Peyer's patch (tissue), 4 donors: ENCODE measurements around the gene TECPR2. TPM values are rescaled to one million over a fixed set of nuclear protein-coding genes. Genes with fewer than 3 reads are reported as not detected.
"Not testable (repeated sequence)": the region's sequence is repeated elsewhere in the genome, so short reads cannot be mapped to it uniquely, and the experiment has no call there.

Experiments
- DNase-seq, 3 donors: peaks; one replicate each; pipeline ENCODE4 v3.0.0-alpha.2; 2017 to 2019
- H3K27ac ChIP-seq, 4 donors: fragments of 200-600 bp; sonication (generic); one replicate each; pipeline ENCODE4 v1.5.1; 2016 to 2019
- H3K27me3 ChIP-seq, 2 donors: fragments of 200-600 bp; sonication (generic); one replicate each; pipeline ENCODE4 v1.5.1; 2019
- H3K36me3 ChIP-seq, 3 donors: fragments of 200-600 bp; sonication (generic); one replicate each; pipeline ENCODE4 v1.5.1; 2016 to 2019
- H3K4me1 ChIP-seq, 4 donors: fragments of 200-600 bp; sonication (generic); one replicate each; pipeline ENCODE4 v1.5.1; 2016 to 2019
- H3K4me3 ChIP-seq, 4 donors: fragments of 200-600 bp; sonication (generic); 1 replicate in 3 of 4; 2 replicates in 1 of 4; pipeline ENCODE4 v1.5.1; 2016 to 2019; ENCODE audit warnings: mild to moderate bottlenecking in 1 of 4
- H3K9me3 ChIP-seq, 4 donors: fragments of 200-600 bp; sonication (generic); one replicate each; pipeline ENCODE4 v1.5.1; 2016 to 2019; ENCODE audit warnings: mild to moderate bottlenecking in 1 of 4
- CTCF ChIP-seq, 6 experiments: fragments of 450-650 bp in 4 of 6; fragments of 200-600 bp in 2 of 6; sonication (generic) in 1 of 6; IDR thresholded peaks; one replicate each; pipeline ENCODE4 v1.5.1; 2017 to 2019; ENCODE audit warnings: antibody characterized with exemption in 6 of 6, mild to moderate bottlenecking in 3 of 6, moderate library complexity in 1 of 6
- POLR2A ChIP-seq, 2 donors: fragments of 450-650 bp; IDR thresholded peaks; one replicate each; pipeline ENCODE4 v1.5.1; 2017; ENCODE audit warnings: antibody characterized with exemption in 2 of 2, mild to moderate bottlenecking in 2 of 2, moderate library complexity in 2 of 2
- total RNA-seq, 4 donors: library from RNA; depleted of rRNA; stranded (reverse); fragments of >200 nt; gene quantifications; one replicate each; pipeline ENCODE4 v1.1.0, GENCODE V29; 2016

The TECPR2 gene
- total RNA-seq, 4 donors from 2014 or later, result 21.5 to 45.3 (median 22.4) TPM

- TF ChIP-seq CTCF (IDR thresholded peaks at IDR 0.05), result no peak
- TF ChIP-seq POLR2A (IDR thresholded peaks at IDR 0.05), result no peak
- peaks cover 0 to 94% (median 0%) of the 10 kb centered on the region in 3 donors for H3K36me3 ChIP-seq
- H3K4me3 ChIP-seq, result no peak overlapping the region
- no peak for DNase-seq
- H3K27me3 ChIP-seq, result no peaks in the 10 kb centered on the region
- no peaks in the 10 kb centered on the region for H3K9me3 ChIP-seq
- no peaks in the 10 kb centered on the region for H3K4me1 ChIP-seq
- no peak overlapping the region for H3K27ac ChIP-seq
Observed at GRCh38 chr14:102346645-102347044, 16.1 kb upstream of the TECPR2 start.

GRCh38 chr14:102348376-102348775 is 14.4 kb upstream of the TECPR2 start:
- TF ChIP-seq POLR2A (IDR thresholded peaks at IDR 0.05) (no peak), CTCF (IDR thresholded peaks at IDR 0.05) (no peak)
- Histone ChIP-seq H3K27ac (no peak overlapping the region), H3K4me3 (no peak overlapping the region), H3K27me3 (no peaks in the 10 kb centered on the region), H3K4me1 (no peaks in the 10 kb centered on the region), H3K9me3 (no peaks in the 10 kb centered on the region), H3K36me3 (peaks cover 0 to 95% (median 0%) of the 10 kb centered on the region in 3 donors)
- no peak for DNase-seq

DNA sequence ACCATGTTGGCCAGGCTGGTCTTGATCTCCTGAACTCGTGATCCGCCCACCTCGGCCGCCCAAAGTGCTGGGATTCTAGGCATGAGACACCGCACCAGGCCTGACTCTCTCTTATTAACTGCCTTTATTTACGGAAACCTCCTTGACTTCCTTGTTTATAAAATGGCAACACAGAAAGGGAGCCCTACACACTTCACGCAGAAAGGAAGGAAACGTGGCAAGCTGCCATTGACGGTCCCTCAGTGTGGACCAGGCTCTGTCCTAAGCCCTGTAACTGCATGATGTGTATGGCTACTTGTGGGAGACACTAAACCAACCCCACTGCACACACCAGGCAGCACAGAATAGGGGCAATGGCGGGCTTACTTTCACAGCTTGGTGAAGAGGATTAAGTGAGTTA is 11.7 kb upstream of the TECPR2 start:
- no peak overlapping the region for H3K4me3 ChIP-seq
- H3K36me3 ChIP-seq, result peaks cover 0 to 96% (median 0%) of the 10 kb centered on the region in 3 donors
- no peaks in the 10 kb centered on the region for H3K9me3 ChIP-seq
- no peak overlapping the region for H3K27ac ChIP-seq
- TF ChIP-seq CTCF (IDR thresholded peaks at IDR 0.05), result no peak
- TF ChIP-seq POLR2A (IDR thresholded peaks at IDR 0.05), result no peak
- H3K27me3 ChIP-seq, result no peaks in the 10 kb centered on the region
- H3K4me1 ChIP-seq, result no peaks in the 10 kb centered on the region
- DNase-seq, result no peak

GRCh38 chr14:102351593-102351992 is 11.1 kb upstream of the TECPR2 start:
- H3K27me3 ChIP-seq, H3K4me1 ChIP-seq, DNase-seq, H3K4me3 ChIP-seq, H3K27ac ChIP-seq, H3K9me3 ChIP-seq: not testable (repeated sequence)
- peaks cover 0 to 96% (median 0%) of the 10 kb centered on the region in 3 donors for H3K36me3 ChIP-seq

GRCh38 chr14:102352213-102352612 is 10.5 kb upstream of the TECPR2 start:
- Histone ChIP-seq H3K27me3 (no peaks in the 10 kb centered on the region), H3K36me3 (peaks cover 0 to 95% (median 0%) of the 10 kb centered on the region in 3 donors), H3K4me3 (no peak overlapping the region), H3K9me3 (no peaks in the 10 kb centered on the region), H3K27ac (no peak overlapping the region), H3K4me1 (no peaks in the 10 kb centered on the region)
- TF ChIP-seq POLR2A (IDR thresholded peaks at IDR 0.05) (no peak), CTCF (IDR thresholded peaks at IDR 0.05) (no peak)
- DNase-seq, result no peak

DNA sequence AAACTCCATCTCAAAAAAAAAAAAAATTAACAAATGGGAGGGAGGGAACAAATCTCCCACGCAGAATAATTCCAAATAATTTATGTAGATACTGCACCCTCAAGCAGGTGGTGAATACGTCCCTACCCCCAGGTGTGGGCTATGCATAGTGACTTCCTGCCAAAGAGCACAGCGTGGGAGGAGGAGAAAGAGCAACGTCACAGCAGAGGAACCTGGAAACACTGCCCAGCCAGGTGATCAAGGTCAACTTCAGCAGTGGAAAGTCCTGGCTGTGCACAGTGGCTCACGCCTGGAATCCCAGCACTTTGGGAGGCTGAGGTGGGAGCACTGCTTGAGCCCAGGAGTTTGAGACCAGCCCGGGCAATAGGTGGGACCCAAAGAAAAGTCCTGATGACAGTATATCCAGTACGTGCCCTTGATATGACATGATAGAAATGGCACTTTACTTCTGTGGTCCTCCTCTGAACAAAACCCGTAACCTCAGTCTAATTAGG is 9.6 kb upstream of the TECPR2 start:
- Histone ChIP-seq H3K27ac (no peak overlapping the region), H3K4me3 (no peak overlapping the region), H3K4me1 (no peaks in the 10 kb centered on the region), H3K27me3 (no peaks in the 10 kb centered on the region), H3K9me3 (no peaks in the 10 kb centered on the region), H3K36me3 (peaks cover 0 to 95% (median 0%) of the 10 kb centered on the region in 3 donors)
- DNase-seq, result no peak
- TF ChIP-seq CTCF (IDR thresholded peaks at IDR 0.05), result no peak
- TF ChIP-seq POLR2A (IDR thresholded peaks at IDR 0.05), result no peak
